ENCODE data around the gene MARS1.
"Not testable (repeated sequence)": the region's sequence is repeated elsewhere in the genome, so short reads cannot be mapped to it uniquely, and the experiment has no call there.

Gene MARS1

GRCh38 chr12:57487597-57488401 lies at the start of gene MARS1:
Gene MARS1, plus strand, starts transcription at chr12:57488068. Its CDS starts 23 bp downstream, at chr12:57488091.
- DNase-seq (ENCODE audit: low read depth in 3 of 3), result peak; percentile 69 to 86 (median 85)

DNA sequence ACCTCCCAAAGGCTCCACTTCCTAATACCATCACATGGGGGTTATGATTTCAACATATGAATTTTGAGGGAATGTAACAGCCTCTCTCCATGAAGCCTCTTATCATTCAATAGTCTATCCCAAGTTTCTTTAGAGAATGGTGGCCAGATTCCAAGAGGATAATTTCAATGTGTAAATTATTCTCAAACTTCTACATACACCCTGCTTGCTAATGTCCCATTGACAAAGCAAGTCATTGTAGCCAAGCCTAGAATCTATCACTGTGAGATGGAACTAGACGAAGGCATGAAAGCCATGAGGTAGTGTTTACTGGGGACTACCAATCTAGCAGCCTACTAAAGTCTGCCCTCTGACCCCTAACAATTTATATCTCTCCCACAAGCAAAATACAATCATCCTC lies 49.5 kb upstream of the MARS1 start:
- no peak for DNase-seq (ENCODE audit: low read depth in 3 of 3)

GRCh38 chr12:57439762-57440266 lies 48.1 kb upstream of the MARS1 start:
- no peak for DNase-seq (ENCODE audit: low read depth in 3 of 3)

GRCh38 chr12:57441393-57441792 lies 46.5 kb upstream of the MARS1 start:
- not testable (repeated sequence) for DNase-seq (ENCODE audit: low read depth in 3 of 3)

GRCh38 chr12:57441846-57442427 lies 45.9 kb upstream of the MARS1 start:
- DNase-seq (ENCODE audit: low read depth in 3 of 3), result no peak

GRCh38 chr12:57444337-57444736 lies 43.5 kb upstream of the MARS1 start:
- not testable (repeated sequence) for DNase-seq (ENCODE audit: low read depth in 3 of 3)

- no peak for DNase-seq (ENCODE audit: low read depth in 3 of 3)
Observed at GRCh38 chr12:57444744-57445143, 43.1 kb upstream of the MARS1 start.

DNA sequence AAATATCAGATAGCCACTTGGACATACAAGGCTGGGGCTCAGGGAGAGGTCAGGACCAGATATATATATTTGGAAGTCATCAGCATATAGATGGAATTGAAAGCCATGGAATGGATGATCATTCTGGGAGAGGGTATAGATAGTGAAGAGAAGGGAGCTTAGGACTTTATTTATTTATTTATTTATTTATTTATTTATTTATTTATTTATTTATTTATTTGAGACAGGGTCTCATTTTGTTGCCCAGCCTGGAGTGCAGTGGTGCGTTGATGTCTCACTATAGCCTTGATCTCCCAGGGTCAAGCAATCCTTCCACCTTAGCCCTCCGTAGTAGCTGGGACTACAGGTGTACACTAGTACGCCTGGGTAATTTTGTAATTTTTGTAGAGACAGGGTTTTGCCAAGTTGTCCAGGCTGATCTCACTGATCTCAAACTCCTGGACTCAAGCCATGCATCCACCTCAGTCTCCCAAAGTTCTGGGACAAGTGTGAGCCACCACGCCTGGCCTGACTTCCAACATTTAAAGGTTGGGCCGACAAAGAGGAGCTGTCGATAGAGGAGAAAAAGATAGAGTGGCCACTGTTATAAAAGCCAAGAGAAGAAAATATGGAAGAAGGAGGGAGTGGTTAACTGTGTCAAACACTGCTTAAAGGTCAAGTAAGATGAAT lies 41.4 kb upstream of the MARS1 start:
- no peak for DNase-seq (ENCODE audit: low read depth in 3 of 3)

GRCh38 chr12:57448669-57449068 lies 39.2 kb upstream of the MARS1 start:
- DNase-seq (ENCODE audit: low read depth in 3 of 3), result no peak

DNA sequence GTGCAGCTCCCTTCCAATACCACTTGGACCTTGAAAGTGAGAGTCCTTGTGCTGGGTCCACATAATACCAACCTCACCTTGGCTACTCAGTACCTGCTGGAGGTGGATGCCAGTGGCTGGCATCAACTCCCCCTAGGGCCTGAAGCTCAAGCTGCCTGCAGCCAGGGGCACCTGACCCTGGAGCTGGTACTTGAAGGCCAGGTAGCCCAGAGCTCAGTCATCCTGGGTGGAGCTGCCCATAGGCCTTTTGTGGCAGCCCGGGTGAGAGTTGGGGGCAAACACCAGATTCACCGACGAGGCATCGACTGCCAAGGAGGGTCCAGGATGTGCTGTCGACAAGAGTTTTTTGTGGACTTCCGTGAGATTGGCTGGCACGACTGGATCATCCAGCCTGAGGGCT lies 38.5 kb upstream of the MARS1 start:
- no peak for DNase-seq (ENCODE audit: low read depth in 3 of 3)

GRCh38 chr12:57450057-57450456 lies 37.8 kb upstream of the MARS1 start:
- DNase-seq (ENCODE audit: low read depth in 3 of 3), result no peak

DNA sequence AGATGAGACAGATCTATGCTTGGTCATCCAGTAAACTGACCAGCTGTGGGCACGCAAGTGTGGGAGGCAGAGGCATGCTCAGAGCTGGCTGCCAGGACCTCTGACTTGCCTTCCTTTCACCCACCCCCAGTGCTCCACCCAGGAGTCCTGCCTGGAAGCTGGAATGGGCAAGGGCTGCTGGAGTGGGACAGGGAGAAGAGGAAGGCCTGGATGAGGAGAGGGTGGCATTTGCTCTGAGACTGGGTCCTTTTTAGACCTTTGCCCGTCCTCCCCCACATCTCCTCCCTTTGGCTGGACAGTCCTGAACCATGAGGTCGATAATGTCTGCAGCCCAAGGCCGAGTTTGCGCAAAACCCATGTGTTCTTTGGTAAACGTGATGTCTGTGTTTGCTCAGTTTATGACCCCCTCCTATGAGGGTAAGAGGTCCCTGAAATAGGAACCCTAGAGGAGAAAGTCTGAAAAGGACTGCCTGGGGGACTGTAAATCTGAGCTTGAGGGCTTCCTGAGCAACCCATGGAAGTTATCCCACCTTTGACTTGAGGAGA lies 36.6 kb upstream of the MARS1 start:
- no peak for DNase-seq (ENCODE audit: low read depth in 3 of 3)

DNA sequence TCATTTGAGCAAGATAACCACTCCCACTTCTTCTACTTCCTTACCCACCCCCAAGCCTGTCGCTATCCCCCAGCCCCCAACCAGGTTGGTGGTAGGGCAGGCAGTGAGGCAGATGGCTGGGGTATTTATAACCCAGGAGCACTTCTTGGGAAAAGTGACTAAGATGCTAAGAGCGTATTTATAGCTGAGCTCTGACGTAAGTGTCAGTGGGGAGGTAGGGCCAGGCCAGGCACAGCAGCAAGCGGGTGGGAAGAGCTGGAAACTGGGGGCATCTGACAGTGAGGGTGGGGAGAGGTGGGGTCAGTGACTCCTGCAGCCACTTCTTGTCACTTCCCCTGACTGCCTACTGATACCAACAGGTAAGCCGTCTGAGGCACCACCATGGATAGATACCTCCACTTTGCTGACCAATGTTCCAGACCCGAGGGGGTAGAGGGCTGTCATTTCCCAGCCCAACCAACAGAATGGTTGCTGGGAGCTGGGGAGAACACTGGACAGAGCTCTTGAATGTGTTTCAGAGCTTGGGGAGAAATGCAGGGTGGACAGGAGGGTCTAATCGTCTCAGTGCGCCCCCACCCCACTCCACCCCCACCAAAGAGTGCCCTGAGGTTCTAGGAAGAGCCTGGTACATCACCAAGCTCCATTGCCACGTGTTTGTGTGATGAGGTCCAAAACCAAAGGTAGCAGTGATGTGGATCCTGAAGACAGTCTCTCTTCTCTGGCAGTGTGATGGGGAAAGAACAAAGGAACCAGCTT lies 35.5 kb upstream of the MARS1 start:
- no peak for DNase-seq (ENCODE audit: low read depth in 3 of 3)

GRCh38 chr12:57452937-57453509 lies 34.8 kb upstream of the MARS1 start:
- DNase-seq (ENCODE audit: low read depth in 3 of 3), result no peak

DNA sequence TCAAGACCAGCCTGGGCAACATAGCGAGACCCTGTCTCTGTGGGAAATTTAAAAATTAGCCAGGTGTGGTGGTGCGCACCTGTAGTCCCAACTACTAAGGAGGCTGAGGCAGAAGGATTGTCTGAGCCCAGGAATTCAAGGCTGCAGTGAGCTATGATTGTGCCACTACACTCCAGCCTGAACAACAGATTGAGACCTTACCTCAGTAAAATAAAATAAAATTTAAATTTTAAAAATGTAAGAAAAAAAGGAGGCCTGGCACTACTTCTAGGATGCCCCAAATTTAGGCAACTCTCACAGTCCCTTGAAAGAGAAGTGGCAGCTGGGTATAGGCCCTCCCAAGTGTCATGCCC lies 33.7 kb upstream of the MARS1 start:
- DNase-seq (ENCODE audit: low read depth in 3 of 3), result no peak

- no peak for DNase-seq (ENCODE audit: low read depth in 3 of 3)
Observed at GRCh38 chr12:57454566-57455373, 33.1 kb upstream of the MARS1 start, which contains the start of gene INHBE. Gene INHBE, plus strand, starts transcription at chr12:57455307. Its CDS starts 230 bp downstream, at chr12:57455537.

GRCh38 chr12:57455374-57456144 lies 32.3 kb upstream of the MARS1 start:
- DNase-seq (ENCODE audit: low read depth in 3 of 3), result no peak

DNA sequence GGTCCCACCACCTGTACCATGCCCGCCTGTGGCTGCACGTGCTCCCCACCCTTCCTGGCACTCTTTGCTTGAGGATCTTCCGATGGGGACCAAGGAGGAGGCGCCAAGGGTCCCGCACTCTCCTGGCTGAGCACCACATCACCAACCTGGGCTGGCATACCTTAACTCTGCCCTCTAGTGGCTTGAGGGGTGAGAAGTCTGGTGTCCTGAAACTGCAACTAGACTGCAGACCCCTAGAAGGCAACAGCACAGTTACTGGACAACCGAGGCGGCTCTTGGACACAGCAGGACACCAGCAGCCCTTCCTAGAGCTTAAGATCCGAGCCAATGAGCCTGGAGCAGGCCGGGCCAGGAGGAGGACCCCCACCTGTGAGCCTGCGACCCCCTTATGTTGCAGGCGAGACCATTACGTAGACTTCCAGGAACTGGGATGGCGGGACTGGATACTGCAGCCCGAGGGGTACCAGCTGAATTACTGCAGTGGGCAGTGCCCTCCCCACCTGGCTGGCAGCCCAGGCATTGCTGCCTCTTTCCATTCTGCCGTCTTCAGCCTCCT lies 31.6 kb upstream of the MARS1 start:
- DNase-seq (ENCODE audit: low read depth in 3 of 3), result no peak

- no peak for DNase-seq (ENCODE audit: low read depth in 3 of 3)
Observed at GRCh38 chr12:57456737-57457490, 31.0 kb upstream of the MARS1 start.
